ENCODE results near the gene RABL2A.
"Not testable (repeated sequence)": the region's sequence is repeated elsewhere in the genome, so short reads cannot be mapped to it uniquely, and the experiment has no call there.

- TF ChIP-seq CTCF, POLR2A (IDR thresholded peaks at IDR 0.05): not testable (repeated sequence)
These were observed 19.2 kb downstream of the RABL2A start for GRCh38 chr2:113646217-113646616.
